A673 (cell line): ENCODE measurements around the gene SMIM7. TPM values are rescaled to one million over a fixed set of nuclear protein-coding genes. Genes with fewer than 3 reads are reported as not detected.

ENCODE experiments used
- BruUV-seq: library from RNA; stranded (reverse); fragments of 400-500 nt; replicated peaks from 2 replicates; lab custom pipeline; 2021; lab: Mats Ljungman, UMichigan
- CTCF ChIA-PET: fragments of 300-600 bp; sonication (Branson Sonifier 250); formaldehyde crosslinking; loops from one replicate; lab custom pipeline; 2022; ENCODE audit warnings: antibody characterized with exemption; lab: Charles Lee
- POLR2A ChIA-PET: fragments of 300-600 bp; sonication (Branson Sonifier 250); formaldehyde crosslinking; loops from one replicate; lab custom pipeline; 2022; ENCODE audit warnings: antibody characterized with exemption; ENCODE audit not compliant: low non-redundant PET; lab: Charles Lee
- DNase-seq: peaks from one replicate; pipeline ENCODE4 v3.0.0-alpha.2; 2015; ENCODE audit warnings: low spot score
- H3K27ac ChIP-seq: fragments of 200-600 bp; sonication (generic); 2 replicates; pipeline ENCODE4 v1.5.1; 2016; ENCODE audit warnings: mixed run types, low read depth, mild to moderate bottlenecking, mixed read lengths, antibody characterized with exemption, low read length; ENCODE audit not compliant: poor library complexity, severe bottlenecking
- H3K27me3 ChIP-seq: fragments of 200-600 bp; sonication (generic); replicated peaks from 2 replicates; pipeline ENCODE4 v1.6.1; 2017; ENCODE audit warnings: mixed run types, low read depth, mild to moderate bottlenecking, mixed read lengths, antibody characterized with exemption, low read length; ENCODE audit not compliant: insufficient read depth, poor library complexity
- H3K36me3 ChIP-seq: fragments of 200-600 bp; sonication (generic); 2 replicates; pipeline ENCODE4 v1.6.1; 2016; ENCODE audit warnings: mixed run types, mild to moderate bottlenecking, mixed read lengths, antibody characterized with exemption, low read length; ENCODE audit not compliant: insufficient read depth, poor library complexity, severe bottlenecking
- H3K4me1 ChIP-seq: fragments of 200-600 bp; sonication (generic); 2 replicates; pipeline ENCODE4 v1.6.1; 2017; ENCODE audit warnings: mixed run types, mild to moderate bottlenecking, mixed read lengths, antibody characterized with exemption, low read length; ENCODE audit not compliant: insufficient read depth, poor library complexity, severe bottlenecking
- H3K4me3 ChIP-seq: fragments of 200-600 bp; sonication (generic); 2 replicates; pipeline ENCODE4 v1.5.1; 2016; ENCODE audit warnings: low read depth, mixed run types, mild to moderate bottlenecking, mixed read lengths, low read length; ENCODE audit not compliant: poor library complexity, severe bottlenecking
- H3K9me3 ChIP-seq: fragments of 200-600 bp; sonication (generic); 2 replicates; pipeline ENCODE4 v1.6.1; 2016; ENCODE audit warnings: mixed run types, low read depth, mild to moderate bottlenecking, mixed read lengths, antibody characterized with exemption, low read length; ENCODE audit not compliant: poor library complexity, severe bottlenecking
- EZH2 ChIP-seq: fragments of 200-600 bp; sonication (generic); IDR thresholded peaks from 2 replicates; pipeline ENCODE4 v1.6.1; 2017; ENCODE audit warnings: borderline replicate concordance, low read depth, mild to moderate bottlenecking, mixed read lengths, antibody characterized with exemption, low read length; ENCODE audit not compliant: poor library complexity, severe bottlenecking
- intact Hi-C: fragments of 100-400 bp; cut with micrococcal nuclease; formaldehyde crosslinking; loops from one replicate; pipeline ENCODE4 v1.10.0; 2022; ENCODE audit not compliant: unreplicated experiment
- total RNA-seq: library from RNA; stranded (reverse); gene quantifications from 2 replicates; pipeline ENCODE4 v1.2.3, GENCODE V29; 2021
- TF ChIP-seq, protein P1 (sequence below): fragments of 300-800, 200-600 bp; sonication (generic); conservative IDR thresholded peaks from 2 replicates; pipeline ENCODE4 v1.5.1; 2017; ENCODE audit warnings: low read depth, mild to moderate bottlenecking, antibody characterized with exemption, low read length, moderate library complexity, mixed read lengths

SMIM7 gene
- total RNA-seq, 1 experiment from 2014 or later = 82.7 TPM

DNA sequence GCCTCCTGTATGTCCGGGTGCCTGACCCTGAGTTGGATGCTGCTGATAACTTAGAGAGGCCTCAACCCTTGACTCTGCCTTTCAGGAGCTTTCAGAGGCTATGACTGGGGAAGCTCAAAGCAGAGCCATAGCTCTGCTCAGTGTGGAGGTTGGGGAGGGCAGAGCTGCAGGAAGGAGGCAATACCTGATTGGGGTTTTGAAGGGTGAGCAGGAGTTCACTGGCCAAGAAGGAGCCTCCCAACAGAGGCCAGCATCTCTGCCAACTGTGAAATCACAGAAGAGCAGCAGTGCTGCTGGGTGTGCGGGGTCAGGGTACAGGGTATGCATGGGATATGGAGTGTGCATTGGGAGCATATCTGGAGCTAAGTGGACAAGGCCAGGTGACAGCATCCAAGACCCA, 22.6 kb upstream of the SMIM7 start:
- BruUV-seq = no TSS peak
- ChIA-PET POLR2A (no interaction called here), CTCF (no interaction called here)
- no peak for DNase-seq
- H3K27me3 ChIP-seq = no peaks in the 10 kb centered on the region
- H3K27ac ChIP-seq = no peak overlapping the region
- H3K9me3 ChIP-seq = no peaks in the 10 kb centered on the region
- no peak overlapping the region for H3K4me3 ChIP-seq
- H3K4me1 ChIP-seq = no peaks in the 10 kb centered on the region
- no peak for TF ChIP-seq EZH2
- TF ChIP-seq, protein P1, sequence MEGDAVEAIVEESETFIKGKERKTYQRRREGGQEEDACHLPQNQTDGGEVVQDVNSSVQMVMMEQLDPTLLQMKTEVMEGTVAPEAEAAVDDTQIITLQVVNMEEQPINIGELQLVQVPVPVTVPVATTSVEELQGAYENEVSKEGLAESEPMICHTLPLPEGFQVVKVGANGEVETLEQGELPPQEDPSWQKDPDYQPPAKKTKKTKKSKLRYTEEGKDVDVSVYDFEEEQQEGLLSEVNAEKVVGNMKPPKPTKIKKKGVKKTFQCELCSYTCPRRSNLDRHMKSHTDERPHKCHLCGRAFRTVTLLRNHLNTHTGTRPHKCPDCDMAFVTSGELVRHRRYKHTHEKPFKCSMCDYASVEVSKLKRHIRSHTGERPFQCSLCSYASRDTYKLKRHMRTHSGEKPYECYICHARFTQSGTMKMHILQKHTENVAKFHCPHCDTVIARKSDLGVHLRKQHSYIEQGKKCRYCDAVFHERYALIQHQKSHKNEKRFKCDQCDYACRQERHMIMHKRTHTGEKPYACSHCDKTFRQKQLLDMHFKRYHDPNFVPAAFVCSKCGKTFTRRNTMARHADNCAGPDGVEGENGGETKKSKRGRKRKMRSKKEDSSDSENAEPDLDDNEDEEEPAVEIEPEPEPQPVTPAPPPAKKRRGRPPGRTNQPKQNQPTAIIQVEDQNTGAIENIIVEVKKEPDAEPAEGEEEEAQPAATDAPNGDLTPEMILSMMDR = no peak
- H3K36me3 ChIP-seq = peaks cover 14% of the 10 kb centered on the region
- intact Hi-C loops = no loop called here

DNA sequence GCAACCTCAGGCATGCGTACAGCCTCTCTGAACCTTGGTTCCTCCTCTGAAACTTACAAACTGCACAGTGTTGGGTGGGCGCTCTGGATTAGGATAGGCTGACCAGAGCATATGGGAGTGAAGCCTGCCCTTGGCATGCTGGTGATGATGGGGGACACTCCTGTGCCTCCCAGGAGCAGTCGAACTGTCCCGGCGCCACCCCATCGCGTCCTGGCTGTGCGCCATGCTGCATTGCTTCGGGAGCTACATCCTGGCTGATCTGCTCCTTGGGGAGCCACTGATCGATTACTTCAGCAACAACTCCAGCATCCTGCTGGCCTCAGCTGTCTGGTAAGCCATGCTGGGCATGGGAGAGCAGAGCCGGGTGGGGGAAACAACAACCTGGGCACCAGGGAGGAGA, 19.9 kb upstream of the SMIM7 start:
- Histone ChIP-seq H3K9me3 (no peaks in the 10 kb centered on the region), H3K4me3 (no peak overlapping the region), H3K36me3 (peaks cover 14% of the 10 kb centered on the region), H3K4me1 (no peaks in the 10 kb centered on the region), H3K27me3 (no peaks in the 10 kb centered on the region), H3K27ac (no peak overlapping the region)
- POLR2A ChIA-PET = no interaction called here
- intact Hi-C loops = no loop called here
- DNase-seq = no peak
- CTCF ChIA-PET = no interaction called here
- TF ChIP-seq, protein P1 = no peak
- TF ChIP-seq EZH2 = no peak
- no TSS peak for BruUV-seq

DNA sequence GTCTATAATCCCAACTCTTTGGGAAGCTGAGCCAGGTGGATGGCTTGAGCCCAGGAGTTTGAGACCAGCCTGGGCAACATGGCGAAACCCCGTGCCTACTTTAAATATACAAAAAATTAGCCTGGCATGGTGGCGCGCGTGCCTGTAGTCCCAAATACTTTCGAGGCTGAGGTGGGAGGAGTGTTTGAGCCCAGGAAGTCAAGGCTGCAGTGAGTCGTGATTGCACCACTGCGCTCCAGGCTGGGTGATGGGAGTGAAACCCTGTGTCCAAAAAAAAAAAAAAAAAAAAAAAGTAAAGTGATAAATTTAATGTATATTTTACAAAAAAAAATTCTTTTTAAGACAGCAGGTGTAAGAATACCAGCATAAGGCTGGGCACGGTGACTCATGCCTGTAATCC, 18.6 kb upstream of the SMIM7 start:
- ChIA-PET CTCF (no interaction called here), POLR2A (no interaction called here)
- no TSS peak for BruUV-seq

More for the DNA sequence above, 18.6 kb upstream of the SMIM7 start:
- no peak overlapping the region for H3K4me3 ChIP-seq
- H3K4me1 ChIP-seq = no peaks in the 10 kb centered on the region
- peaks cover 14% of the 10 kb centered on the region for H3K36me3 ChIP-seq
- no peak for DNase-seq
- no peaks in the 10 kb centered on the region for H3K9me3 ChIP-seq
- intact Hi-C loops = no loop called here
- H3K27me3 ChIP-seq = no peaks in the 10 kb centered on the region
- TF ChIP-seq EZH2 = no peak
- TF ChIP-seq, protein P1 = no peak
- H3K27ac ChIP-seq = no peak overlapping the region
